ENCODE data around the gene TBC1D23.
"Not testable (repeated sequence)": the region's sequence is repeated elsewhere in the genome, so short reads cannot be mapped to it uniquely, and the experiment has no call there.

Gene TBC1D23

GRCh38 chr3:100234364-100234763, 26.4 kb upstream of the TBC1D23 start:
- ATAC-seq (replicated peaks; ENCODE audit: extremely low read depth, poor library complexity, severe bottlenecking) (no peak), DNase-seq (ENCODE audit: low spot score in 2 of 2) (no peak)
- Mint-ChIP-seq H3K27me3 (no peaks in the 10 kb centered on the region), H3K36me3 (ENCODE audit: insufficient read depth) (no peaks in the 10 kb centered on the region), H3K4me1 (no peaks in the 10 kb centered on the region), H3K9me3 (peaks cover 5% of the 10 kb centered on the region), H3K27ac (ENCODE audit: low read depth) (peak overlapping the region; percentile 63), H3K4me3 (no peak overlapping the region)

GRCh38 chr3:100238599-100238998, 22.2 kb upstream of the TBC1D23 start:
- H3K9me3 Mint-ChIP-seq = peaks cover 5% of the 10 kb centered on the region
- no peaks in the 10 kb centered on the region for H3K36me3 Mint-ChIP-seq (ENCODE audit: insufficient read depth)
- H3K27me3 Mint-ChIP-seq = no peaks in the 10 kb centered on the region
- DNase-seq (ENCODE audit: low spot score in 2 of 2) (no peak), ATAC-seq (replicated peaks; ENCODE audit: extremely low read depth, poor library complexity, severe bottlenecking) (no peak)
- no peaks in the 10 kb centered on the region for H3K4me1 Mint-ChIP-seq
- no peak overlapping the region for H3K27ac Mint-ChIP-seq (ENCODE audit: low read depth)
- H3K4me3 Mint-ChIP-seq = no peak overlapping the region

- not testable (repeated sequence) for H3K4me3 Mint-ChIP-seq; H3K27ac Mint-ChIP-seq (ENCODE audit: low read depth); H3K27me3 Mint-ChIP-seq; ATAC-seq (replicated peaks; ENCODE audit: extremely low read depth, poor library complexity, severe bottlenecking); H3K36me3 Mint-ChIP-seq (ENCODE audit: insufficient read depth); H3K9me3 Mint-ChIP-seq; DNase-seq (ENCODE audit: low spot score in 2 of 2); H3K4me1 Mint-ChIP-seq
These were observed 18.3 kb upstream of the TBC1D23 start for GRCh38 chr3:100242471-100242870.

GRCh38 chr3:100244264-100244663, 16.5 kb upstream of the TBC1D23 start:
- H3K4me3 Mint-ChIP-seq = no peak overlapping the region
- no peak overlapping the region for H3K27ac Mint-ChIP-seq (ENCODE audit: low read depth)
- no peak for ATAC-seq (replicated peaks; ENCODE audit: extremely low read depth, poor library complexity, severe bottlenecking)
- no peaks in the 10 kb centered on the region for H3K9me3 Mint-ChIP-seq
- no peaks in the 10 kb centered on the region for H3K27me3 Mint-ChIP-seq
- DNase-seq (ENCODE audit: low spot score in 2 of 2) = no peak
- H3K36me3 Mint-ChIP-seq (ENCODE audit: insufficient read depth) = no peaks in the 10 kb centered on the region
- no peaks in the 10 kb centered on the region for H3K4me1 Mint-ChIP-seq

- ATAC-seq (replicated peaks; ENCODE audit: extremely low read depth, poor library complexity, severe bottlenecking) = no peak
- no peaks in the 10 kb centered on the region for H3K9me3 Mint-ChIP-seq
- H3K4me3 Mint-ChIP-seq = no peak overlapping the region
- H3K36me3 Mint-ChIP-seq (ENCODE audit: insufficient read depth) = no peaks in the 10 kb centered on the region
- H3K4me1 Mint-ChIP-seq = no peaks in the 10 kb centered on the region
- no peak for DNase-seq (ENCODE audit: low spot score in 2 of 2)
- peaks cover 3% of the 10 kb centered on the region for H3K27me3 Mint-ChIP-seq
- no peak overlapping the region for H3K27ac Mint-ChIP-seq (ENCODE audit: low read depth)
These were observed 15.7 kb upstream of the TBC1D23 start for GRCh38 chr3:100245136-100245535.

GRCh38 chr3:100245927-100246326, 14.9 kb upstream of the TBC1D23 start:
- H3K27me3 Mint-ChIP-seq = peaks cover 10% of the 10 kb centered on the region
- H3K4me3 Mint-ChIP-seq = no peak overlapping the region
- H3K4me1 Mint-ChIP-seq = no peaks in the 10 kb centered on the region
- no peak for DNase-seq (ENCODE audit: low spot score in 2 of 2)
- H3K9me3 Mint-ChIP-seq = no peaks in the 10 kb centered on the region
- H3K36me3 Mint-ChIP-seq (ENCODE audit: insufficient read depth) = no peaks in the 10 kb centered on the region
- ATAC-seq (replicated peaks; ENCODE audit: extremely low read depth, poor library complexity, severe bottlenecking) = no peak
- H3K27ac Mint-ChIP-seq (ENCODE audit: low read depth) = no peak overlapping the region

DNA sequence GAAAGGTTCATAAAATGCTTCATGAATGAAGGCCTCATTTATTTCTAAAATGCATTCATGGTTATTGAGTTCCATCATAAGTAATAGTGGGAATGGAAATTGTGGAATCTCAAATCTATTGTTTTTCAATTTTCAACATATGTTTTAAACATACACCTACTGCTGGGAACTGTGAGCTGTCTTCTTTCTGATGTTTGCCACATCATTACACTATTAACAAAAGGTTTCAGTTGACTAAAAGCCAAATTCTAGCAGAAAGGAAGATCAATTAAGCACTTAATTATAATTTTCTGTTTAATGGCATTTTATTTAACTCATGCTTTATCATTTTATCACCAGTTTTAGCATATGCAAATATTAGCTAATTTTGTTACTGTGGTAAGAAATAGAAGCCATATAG, 13.8 kb upstream of the TBC1D23 start:
- H3K27ac Mint-ChIP-seq (ENCODE audit: low read depth) = no peak overlapping the region
- H3K4me1 Mint-ChIP-seq = no peaks in the 10 kb centered on the region
- no peak overlapping the region for H3K4me3 Mint-ChIP-seq
- ATAC-seq (replicated peaks; ENCODE audit: extremely low read depth, poor library complexity, severe bottlenecking) = no peak
- no peaks in the 10 kb centered on the region for H3K36me3 Mint-ChIP-seq (ENCODE audit: insufficient read depth)
- no peak for DNase-seq (ENCODE audit: low spot score in 2 of 2)
- H3K27me3 Mint-ChIP-seq = peaks cover 10% of the 10 kb centered on the region
- H3K9me3 Mint-ChIP-seq = no peaks in the 10 kb centered on the region

DNA sequence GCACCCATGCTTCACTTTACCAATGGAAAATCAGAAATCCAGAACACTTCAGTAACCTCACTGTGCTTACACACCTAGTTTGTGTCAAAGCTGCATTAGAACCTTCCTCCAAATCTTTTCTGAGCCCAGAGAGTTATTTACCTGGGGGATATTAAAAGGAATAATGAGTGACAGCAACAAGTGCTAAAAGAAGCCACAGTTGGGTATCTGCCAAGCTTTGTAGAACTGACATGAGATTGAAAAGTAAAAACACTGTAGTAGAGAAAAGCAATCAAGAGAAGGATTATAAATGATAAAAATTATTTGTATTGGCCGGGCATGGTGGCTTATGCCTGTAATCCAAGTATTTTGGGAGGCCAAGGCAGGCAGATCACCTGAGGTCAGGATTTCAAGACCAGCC, 8.8 kb upstream of the TBC1D23 start:
- Mint-ChIP-seq H3K4me1 (no peaks in the 10 kb centered on the region), H3K27ac (ENCODE audit: low read depth) (no peak overlapping the region), H3K27me3 (peaks cover 10% of the 10 kb centered on the region), H3K36me3 (ENCODE audit: insufficient read depth) (no peaks in the 10 kb centered on the region), H3K9me3 (no peaks in the 10 kb centered on the region), H3K4me3 (no peak overlapping the region)
- DNase-seq (ENCODE audit: low spot score in 2 of 2) (no peak), ATAC-seq (replicated peaks; ENCODE audit: extremely low read depth, poor library complexity, severe bottlenecking) (no peak)

DNA sequence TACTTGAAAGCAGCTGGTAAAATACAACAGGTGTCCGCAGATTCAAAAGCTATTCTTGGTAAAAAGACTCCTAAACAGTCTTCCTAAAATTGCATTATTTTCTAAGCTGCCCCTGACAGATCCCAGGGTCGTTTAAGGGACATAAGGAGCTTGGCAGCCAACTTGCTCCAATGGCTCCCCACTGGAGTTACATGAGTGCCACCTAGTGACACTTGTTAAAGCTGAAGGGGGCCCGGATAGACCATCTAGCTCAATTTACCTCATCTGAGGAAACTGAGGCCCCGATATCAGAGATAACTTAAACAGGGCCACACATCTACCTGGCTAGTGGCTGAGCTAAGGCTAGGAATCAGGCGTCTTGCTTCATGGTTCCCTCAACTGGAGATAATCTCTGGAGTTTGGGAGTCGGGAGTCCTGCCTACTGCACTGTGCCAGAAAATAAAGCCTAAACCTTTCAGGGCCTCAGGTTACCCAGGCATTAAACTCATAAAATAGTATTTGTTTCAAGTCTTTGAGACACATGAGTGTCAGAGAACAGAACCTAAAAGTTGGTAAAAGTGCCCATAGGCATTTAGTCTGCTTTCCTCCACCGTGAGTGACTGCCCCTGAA, 6.5 kb upstream of the TBC1D23 start:
- H3K27me3 Mint-ChIP-seq = peaks cover 10% of the 10 kb centered on the region

GRCh38 chr3:100256731-100257151, 4.1 kb upstream of the TBC1D23 start:
- Mint-ChIP-seq H3K27me3 (no peaks in the 10 kb centered on the region), H3K9me3 (no peaks in the 10 kb centered on the region), H3K4me3 (no peak overlapping the region), H3K4me1 (peaks cover 16% of the 10 kb centered on the region), H3K36me3 (ENCODE audit: insufficient read depth) (peaks cover 10% of the 10 kb centered on the region), H3K27ac (ENCODE audit: low read depth) (no peak overlapping the region)
- DNase-seq (ENCODE audit: low spot score in 2 of 2) (no peak), ATAC-seq (replicated peaks; ENCODE audit: extremely low read depth, poor library complexity, severe bottlenecking) (no peak)

More for the DNA sequence above, 6.5 kb upstream of the TBC1D23 start:
- Mint-ChIP-seq H3K4me3 (no peak overlapping the region), H3K27ac (ENCODE audit: low read depth) (no peak overlapping the region), H3K36me3 (ENCODE audit: insufficient read depth) (no peaks in the 10 kb centered on the region), H3K4me1 (no peaks in the 10 kb centered on the region), H3K9me3 (no peaks in the 10 kb centered on the region)
- peak; percentile 52 for ATAC-seq (replicated peaks; ENCODE audit: extremely low read depth, poor library complexity, severe bottlenecking)
- no peak for DNase-seq (ENCODE audit: low spot score in 2 of 2)

DNA sequence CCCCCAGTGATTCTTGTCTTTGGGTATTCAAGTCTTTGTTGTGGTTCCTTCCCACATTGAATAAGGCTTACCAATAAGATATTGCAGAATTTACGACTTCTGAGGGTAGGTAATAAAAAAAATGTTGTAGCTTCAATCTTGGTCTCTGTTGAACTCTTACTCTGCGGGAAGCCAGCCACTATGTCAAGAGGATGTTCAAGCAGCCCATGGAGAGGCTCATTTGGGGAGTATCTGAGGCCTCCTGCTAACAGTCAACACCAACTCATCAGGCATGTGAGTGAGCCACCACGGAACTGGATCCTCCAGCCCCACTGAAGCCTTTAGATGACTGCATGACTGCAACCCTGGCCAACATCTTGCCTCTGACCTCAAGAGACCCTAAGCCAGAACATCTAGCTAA, 3.2 kb upstream of the TBC1D23 start:
- Mint-ChIP-seq H3K27ac (ENCODE audit: low read depth) (no peak overlapping the region), H3K36me3 (ENCODE audit: insufficient read depth) (peaks cover 12% of the 10 kb centered on the region), H3K9me3 (no peaks in the 10 kb centered on the region), H3K27me3 (no peaks in the 10 kb centered on the region), H3K4me3 (no peak overlapping the region), H3K4me1 (peaks cover 21% of the 10 kb centered on the region)
- ATAC-seq (replicated peaks; ENCODE audit: extremely low read depth, poor library complexity, severe bottlenecking) = no peak
- no peak for DNase-seq (ENCODE audit: low spot score in 2 of 2)

DNA sequence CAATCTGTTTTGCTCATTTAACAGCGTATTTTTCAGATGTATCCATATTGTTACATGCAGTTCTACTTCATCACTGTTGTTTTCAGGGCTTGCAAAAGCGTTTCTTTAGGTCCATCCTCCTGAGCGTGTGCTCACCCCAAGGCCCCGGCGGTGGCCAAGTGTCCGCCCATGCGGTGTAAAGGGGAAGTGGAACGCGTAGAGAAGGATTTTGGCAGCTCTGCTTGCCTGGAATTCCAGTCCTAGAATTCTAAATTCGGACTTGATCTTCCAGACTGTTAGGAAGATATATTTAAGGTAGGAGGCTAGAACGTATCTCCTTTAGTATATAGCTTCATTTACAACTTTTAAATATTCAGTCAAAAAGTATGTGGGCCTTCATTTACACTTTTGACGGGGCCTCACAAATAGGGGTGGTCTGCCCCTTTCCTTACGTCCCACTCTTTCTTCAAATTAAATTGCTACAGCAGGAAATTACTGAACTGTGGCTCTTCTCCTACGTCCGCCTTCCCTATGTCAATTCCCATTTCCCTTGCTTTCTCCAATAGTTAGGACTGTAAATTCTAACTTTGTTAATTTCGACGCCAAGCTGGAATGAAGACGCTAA, 609 bp upstream of the TBC1D23 start:
- Mint-ChIP-seq H3K27me3 (no peaks in the 10 kb centered on the region), H3K27ac (ENCODE audit: low read depth) (peak overlapping the region; percentile 97), H3K36me3 (ENCODE audit: insufficient read depth) (peaks cover 17% of the 10 kb centered on the region), H3K4me3 (peak overlapping the region; percentile 90), H3K4me1 (peaks cover 46% of the 10 kb centered on the region), H3K9me3 (no peaks in the 10 kb centered on the region)
- ATAC-seq (replicated peaks; ENCODE audit: extremely low read depth, poor library complexity, severe bottlenecking) = no peak
- no peak for DNase-seq (ENCODE audit: low spot score in 2 of 2)

DNA sequence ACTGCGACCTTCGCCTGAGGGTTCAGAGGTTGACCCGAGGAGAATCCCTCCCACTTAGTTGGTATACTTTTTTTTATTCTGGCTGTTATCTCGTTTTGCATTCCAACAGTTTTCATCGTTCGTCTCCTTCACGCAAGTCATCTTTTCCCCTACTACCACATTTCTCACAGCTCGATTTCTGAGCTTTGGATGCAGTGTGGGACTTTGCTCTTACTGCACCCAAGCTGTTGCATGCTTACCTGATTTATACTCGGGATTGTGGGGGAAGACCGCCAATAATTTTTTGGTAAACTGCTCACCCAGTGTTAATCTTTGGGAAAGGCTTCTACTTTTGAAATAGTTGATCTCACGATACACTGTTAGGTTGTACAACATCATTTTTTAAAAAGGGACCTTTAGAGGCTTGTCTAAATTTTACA, 702 bp downstream of the TBC1D23 start:
- no peak for DNase-seq (ENCODE audit: low spot score in 2 of 2)
- peak overlapping the region; percentile 97 for H3K27ac Mint-ChIP-seq (ENCODE audit: low read depth)

More for the DNA sequence above, 702 bp downstream of the TBC1D23 start:
- H3K36me3 Mint-ChIP-seq (ENCODE audit: insufficient read depth) = peaks cover 17% of the 10 kb centered on the region
- ATAC-seq (replicated peaks; ENCODE audit: extremely low read depth, poor library complexity, severe bottlenecking) = no peak
- peak overlapping the region; percentile 90 for H3K4me3 Mint-ChIP-seq
- peaks cover 46% of the 10 kb centered on the region for H3K4me1 Mint-ChIP-seq
- H3K27me3 Mint-ChIP-seq = no peaks in the 10 kb centered on the region
- no peaks in the 10 kb centered on the region for H3K9me3 Mint-ChIP-seq
